ENCODE results near the gene PLA2G6.
"Not testable (repeated sequence)": the region's sequence is repeated elsewhere in the genome, so short reads cannot be mapped to it uniquely, and the experiment has no call there.

The PLA2G6 gene

DNA sequence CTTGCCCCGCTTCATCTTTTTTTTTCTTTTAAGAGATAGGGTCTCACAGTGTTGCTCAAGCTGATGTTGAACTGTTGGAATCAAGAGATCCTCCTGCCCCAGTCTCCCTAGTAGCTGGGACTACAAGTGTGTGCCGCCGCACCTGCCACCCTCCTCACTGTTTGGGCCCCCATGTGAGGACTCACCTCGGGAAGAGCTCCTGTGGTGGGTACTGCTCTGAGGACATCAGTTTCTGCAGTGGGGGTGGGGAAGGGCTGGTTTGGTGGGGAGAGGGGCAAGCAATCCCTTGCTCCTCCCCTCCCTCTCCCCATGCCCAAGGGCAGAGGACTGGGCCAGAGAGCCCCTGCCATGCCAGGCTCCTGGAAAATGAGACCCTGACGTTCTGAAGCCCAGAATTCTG, 96.1 kb downstream of the PLA2G6 start:
- DNase-seq (ENCODE audit: low spot score), result no peak

DNA sequence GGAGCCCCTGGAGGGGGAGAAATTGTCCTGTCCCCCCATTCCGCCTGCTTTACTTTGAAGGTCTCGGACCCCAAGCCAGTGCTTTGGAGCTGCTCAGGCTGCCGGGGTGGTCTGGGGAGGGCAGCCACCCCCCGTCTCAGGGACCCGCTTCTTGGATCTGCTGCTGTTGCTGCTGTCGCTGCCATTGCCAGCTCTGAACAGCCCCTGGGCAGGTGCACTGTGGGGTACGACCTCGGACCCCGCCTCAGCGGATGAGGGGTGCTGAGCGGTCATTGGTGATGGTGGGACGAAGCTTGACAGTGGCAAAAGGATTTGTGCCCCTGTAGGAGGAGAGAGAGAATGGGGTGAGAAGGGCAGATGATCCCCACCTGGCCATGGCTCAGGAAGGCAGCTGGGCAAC, 96.6 kb downstream of the PLA2G6 start:
- DNase-seq (ENCODE audit: low spot score), result no peak

DNA sequence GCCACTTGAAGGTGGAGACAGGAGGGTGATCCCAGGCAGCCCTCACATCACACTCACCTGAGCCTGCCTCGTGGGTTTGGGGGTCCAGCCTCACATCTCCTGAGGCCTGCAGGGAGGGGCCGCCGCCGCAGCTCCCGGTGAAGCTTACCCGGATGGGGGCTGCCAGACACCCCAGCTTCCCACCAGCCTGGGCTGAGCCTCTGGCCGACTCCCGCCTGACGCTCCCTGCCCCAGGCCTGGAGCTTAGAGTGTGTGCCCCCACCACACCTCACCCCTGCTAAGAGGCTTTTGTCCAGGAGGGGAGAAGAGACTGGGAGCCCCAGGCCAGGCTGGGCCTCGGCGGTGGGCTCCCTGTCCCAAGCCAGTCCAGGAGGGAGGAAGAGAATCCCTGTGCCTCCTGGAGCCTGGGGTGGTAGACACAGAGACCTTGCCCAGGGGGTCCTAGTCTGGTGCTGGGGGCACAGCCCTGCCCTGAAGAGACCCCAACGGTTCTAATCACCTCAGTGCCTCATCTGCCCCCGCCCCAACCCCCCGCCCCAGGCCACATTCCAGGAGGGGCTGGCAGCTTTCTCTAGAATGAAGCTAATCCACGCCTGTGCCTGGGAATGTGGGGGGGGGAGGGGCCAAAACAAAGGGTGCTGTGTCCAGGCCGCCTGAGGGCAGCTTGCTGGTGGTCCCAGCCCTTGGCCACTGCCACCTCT, 97.5 kb downstream of the PLA2G6 start, which contains the start of gene SLC16A8:
SLC16A8 (minus strand) TSS at position 254 of the 701 bp plus-strand sequence. CDS start 1,311 bp downstream, outside the sequence.
- DNase-seq (ENCODE audit: low spot score), result no peak

DNA sequence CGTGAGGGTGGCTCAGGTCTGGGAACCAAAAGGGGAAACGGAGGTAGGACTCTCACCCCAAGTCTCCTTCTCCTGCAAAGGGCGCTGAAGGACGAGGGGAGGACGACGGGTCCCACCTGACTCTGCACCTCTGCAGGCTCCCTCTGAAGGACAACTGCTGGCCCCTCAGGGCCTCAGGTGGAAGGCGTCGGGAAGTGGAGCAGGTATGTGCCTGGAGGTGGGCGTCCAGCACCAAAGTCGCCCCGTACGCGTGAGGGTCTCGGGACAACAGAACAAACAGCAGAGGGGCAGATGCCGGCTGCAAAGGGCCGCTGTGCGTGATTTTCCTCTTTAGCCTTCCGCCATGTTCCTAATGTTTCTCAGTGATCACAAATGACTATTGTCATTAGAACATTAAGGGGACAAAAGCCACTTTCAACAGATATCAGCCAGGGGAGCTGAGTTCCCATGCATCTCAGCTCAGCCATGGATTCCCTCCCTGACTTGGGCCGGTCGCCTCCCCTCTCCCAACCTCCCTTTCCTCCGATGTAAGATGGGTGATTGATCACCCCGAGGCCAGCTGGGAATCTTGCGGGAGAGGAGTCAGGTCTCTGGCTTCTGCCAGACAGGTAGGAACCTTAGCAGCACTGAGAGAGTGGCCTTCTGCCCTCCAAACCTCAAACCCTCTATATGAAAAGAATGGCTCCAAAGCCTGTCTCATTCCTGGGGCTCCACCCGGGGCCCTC, 98.5 kb downstream of the PLA2G6 start:
- DNase-seq (ENCODE audit: low spot score), result no peak

DNA sequence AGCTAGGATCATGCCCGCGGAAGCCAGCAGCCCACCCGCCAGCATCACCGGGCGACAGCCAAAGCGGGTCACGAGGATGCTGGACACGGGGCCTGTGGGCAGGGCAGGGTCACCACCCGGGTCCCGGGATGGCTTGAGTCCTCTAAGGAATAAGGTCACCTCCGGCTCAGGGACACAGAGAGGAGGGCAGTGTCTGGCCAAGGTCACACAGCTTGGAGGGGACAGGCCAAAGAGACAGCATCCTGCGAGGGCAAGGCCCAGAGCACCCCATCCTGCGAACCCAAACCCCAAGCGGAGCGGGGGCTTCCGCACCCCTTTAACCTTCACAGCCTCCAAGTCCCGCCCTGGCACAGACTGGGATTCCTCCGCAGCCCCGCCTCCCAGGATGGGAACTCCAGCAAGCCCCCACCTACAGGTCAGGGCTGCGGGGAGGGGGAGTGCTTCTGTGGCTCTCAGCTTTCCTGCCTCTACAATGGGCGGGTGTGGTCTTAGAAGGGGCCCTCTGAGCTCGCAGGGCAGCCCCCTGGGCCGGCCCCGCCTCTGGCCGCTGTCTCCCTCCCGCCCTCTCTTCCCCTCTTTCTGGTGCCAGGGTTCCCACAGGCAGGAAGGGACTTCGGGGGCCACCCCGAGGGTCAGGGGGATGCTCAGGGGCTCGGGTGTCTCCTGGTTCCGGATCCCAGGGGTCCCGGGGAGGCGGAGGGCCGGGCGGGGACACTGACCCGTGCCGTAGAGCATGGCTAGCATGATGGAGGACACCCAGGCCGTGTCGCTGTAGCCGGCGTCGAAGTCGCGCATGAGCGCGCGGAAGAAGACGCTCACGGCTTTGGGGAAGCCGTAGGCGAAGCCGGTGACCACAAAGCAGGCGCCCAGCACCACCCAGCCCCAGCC, 99.4 kb downstream of the PLA2G6 start:
- no peak for DNase-seq (ENCODE audit: low spot score)

DNA sequence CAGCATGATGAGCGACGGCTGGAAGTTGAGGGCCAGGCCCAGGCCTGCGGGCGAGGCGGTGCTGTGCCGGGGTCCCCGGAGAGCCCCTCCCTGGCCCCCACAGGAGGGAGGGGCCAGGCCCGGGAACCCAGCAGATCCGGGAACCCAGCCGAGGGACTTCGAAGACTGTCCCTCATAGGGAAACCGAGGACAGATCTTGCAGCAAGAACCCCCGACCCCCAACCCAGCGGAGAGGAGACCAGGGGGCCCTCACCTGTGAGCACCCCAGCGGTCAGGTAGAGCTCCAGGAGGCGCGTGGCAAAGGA, 100.0 kb downstream of the PLA2G6 start:
- no peak for DNase-seq (ENCODE audit: low spot score)

DNA sequence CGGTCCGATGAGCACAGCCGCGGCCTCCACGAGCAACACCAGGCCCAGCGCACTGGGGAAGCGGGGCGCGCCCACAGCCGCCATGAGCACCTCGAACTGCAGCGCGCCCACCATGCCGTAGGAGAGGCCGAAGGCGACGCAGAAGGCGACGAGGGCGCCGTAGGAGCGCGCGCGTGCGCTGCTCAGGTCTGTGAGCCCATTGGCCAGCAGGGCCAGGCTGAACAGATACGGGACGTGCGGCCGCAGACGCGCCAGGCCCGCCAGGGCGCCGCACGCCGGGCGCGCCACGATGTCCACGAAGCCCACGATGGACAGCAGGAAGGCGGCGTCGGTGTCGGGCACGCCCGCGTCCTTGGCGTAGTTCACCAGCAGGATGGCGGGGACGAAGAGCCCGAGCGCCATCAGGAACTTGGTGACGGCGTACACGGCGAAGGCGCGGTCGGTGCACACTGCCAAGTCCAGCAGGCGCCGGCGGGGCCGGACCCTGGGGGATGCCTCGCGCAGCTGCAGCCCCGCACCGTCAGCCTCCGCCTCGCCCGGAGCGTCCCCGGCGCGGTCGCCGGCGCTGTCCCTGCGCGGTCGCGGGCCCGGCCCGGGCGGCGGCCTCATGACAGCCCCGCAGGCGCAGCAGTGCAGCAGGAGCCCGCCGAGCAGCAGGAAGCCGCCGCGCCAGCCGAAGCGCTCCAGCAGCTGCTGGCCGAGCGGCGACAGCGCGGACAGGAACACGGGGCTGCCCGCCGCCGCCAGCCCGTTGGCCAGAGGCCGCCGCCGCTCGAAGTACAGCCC, 100.6 kb downstream of the PLA2G6 start:
- no peak for DNase-seq (ENCODE audit: low spot score)

DNA sequence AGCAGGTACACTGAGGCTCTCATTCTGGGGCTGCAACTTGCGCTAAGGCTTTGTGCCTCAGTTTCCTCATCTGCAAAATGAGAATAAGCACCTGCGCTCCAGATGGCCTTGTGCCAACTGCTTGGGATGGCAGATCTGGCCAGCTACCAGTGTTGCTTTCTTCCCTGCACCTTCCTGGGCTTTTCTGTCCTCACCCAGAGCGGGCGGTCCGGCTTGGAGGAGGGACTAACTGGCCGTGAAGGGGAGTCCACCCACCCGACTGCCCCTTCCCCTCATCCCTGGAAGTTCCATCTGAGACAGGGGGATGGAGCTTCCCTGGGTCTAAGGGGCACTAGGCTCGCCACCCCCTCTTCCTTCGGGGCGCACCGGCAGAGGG, 101.2 kb downstream of the PLA2G6 start:
- DNase-seq (ENCODE audit: low spot score), result no peak

DNA sequence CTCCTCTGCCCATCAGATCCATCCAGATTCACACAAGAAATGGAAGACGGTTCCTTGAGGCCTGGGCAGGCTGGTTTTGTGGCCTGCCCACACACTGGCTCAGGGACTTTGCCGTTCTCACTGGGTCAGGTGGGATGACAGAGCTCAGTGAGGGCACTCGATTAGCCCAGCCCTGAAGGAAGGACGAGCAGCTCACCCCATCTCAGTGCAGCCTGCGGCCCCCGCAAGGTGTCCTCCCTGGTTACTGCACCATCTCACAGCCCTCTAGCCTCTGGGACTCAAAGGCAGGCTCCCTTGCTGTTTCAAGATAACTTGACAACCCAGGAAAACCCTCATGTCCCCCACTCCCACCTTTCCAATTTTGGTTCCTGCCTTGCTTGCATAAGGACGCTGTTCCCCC, 101.8 kb downstream of the PLA2G6 start:
- DNase-seq (ENCODE audit: low spot score), result no peak

DNA sequence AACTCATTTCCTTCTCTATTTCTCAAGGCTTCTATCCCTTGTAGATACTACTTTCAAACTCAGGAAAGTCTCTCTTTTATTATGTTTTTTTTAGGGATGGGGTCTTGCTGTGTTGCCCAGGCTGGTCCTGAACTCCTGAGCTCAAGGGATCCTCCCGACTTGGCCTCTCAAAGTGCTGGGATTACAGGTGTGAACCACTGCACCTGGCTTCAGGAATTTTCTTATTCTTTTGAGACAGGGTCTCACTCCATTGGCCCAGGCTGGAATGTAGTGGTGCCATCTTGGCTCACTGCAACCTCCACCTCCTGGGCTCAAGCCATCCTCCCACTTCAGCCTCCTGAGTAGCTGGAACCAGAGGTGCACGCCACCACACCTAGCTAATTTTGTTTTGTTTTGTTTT, 102.4 kb downstream of the PLA2G6 start:
- DNase-seq (ENCODE audit: low spot score), result not testable (repeated sequence)

DNA sequence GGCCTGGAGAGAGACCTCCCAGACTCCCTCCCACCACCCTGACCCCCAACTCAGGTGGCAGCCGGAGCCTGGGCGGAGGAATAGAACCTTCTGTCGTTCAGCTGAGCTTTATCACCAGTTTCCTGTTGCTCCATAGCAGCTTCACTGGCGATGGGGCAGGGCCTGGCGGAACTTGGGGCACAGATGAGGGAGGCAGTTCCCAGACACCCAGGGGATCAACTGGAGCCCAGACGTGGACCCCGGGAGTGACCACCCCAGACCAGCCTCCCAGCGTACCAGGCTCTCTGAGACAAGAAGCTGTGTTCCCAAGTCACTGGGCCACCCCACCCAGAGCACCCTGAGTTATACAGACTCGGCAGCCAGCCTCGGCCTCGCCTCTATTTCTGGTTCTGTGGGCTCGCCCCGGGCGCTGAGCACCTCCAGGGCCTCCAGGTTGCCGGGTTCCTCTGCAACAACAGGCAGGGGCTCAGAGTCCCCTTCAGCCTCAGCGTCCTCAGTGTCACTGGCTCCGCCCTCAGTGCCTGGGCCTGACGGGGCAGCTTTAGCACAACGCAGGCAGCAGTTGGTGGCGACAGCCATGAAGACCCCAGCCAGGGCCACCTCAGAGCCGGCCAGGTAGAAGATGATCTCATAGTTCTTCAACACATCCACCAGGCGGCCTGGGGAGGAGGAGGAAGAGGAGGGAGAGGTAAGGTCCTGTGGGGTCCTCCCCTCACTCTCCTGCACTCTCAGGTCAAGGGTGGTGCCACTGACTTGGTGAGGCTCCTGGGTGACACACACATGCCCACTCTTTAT, 103.4 kb downstream of the PLA2G6 start:
- DNase-seq (ENCODE audit: low spot score), result no peak

DNA sequence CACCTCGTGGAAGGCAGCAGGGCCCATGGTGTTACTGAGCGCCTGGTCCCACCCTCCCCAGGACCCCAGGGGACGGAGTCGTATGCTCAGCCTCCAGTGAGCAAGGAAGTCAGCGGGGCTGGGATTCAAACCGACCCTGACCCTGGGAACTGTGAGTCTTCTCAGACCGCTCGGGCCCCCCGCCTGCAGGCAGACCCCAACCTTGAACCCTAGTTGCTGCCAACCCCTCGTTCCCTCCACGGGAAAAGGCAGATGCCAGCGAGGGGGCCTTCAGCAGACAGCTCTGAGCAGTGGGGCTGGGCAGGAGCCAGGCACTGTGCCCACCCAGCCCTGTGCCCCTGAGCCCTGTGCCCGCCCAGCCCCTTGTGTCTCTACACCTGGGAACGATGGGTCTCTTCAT, 104.0 kb downstream of the PLA2G6 start:
- DNase-seq (ENCODE audit: low spot score), result no peak

DNA sequence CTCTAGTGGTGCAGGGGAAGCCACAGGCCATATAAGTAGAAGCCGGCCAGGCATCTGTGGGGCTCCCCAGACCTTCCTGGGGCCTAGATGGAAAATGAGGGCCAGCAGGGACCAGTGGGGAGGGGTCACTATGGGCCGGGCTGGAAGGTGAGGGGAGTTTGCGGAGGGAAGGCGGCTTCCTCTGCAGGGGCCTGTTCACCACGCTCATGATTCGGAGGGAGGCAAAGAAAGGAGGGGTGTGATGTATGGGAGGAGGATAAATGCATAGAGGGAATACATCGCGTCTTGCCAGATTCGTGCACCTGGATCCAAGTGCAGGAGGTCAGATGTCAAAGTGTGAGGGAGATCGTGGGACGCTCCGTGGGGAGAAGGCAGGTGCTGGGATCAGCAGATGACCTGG, 104.5 kb downstream of the PLA2G6 start:
- DNase-seq (ENCODE audit: low spot score), result no peak

DNA sequence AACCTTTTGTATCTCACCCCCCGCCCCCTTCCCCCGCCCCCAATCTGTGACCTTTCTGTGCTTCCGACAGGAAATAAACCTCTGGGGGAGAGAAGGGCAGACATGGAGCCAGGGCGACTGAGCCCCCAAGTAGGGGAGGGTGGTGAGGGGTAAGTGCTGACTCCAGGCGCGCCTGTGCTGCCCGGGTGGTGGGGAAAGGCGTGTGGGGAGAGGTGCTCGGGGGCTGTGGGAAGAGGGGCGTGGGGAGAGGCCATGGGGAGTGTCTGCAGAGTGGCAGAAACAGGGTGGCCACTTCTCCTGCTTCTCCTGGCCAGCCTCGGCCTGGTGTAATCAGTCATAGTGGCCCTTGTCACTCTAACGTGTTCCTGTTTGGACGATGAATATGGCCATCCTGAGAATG, 105.7 kb downstream of the PLA2G6 start:
- DNase-seq (ENCODE audit: low spot score), result no peak

DNA sequence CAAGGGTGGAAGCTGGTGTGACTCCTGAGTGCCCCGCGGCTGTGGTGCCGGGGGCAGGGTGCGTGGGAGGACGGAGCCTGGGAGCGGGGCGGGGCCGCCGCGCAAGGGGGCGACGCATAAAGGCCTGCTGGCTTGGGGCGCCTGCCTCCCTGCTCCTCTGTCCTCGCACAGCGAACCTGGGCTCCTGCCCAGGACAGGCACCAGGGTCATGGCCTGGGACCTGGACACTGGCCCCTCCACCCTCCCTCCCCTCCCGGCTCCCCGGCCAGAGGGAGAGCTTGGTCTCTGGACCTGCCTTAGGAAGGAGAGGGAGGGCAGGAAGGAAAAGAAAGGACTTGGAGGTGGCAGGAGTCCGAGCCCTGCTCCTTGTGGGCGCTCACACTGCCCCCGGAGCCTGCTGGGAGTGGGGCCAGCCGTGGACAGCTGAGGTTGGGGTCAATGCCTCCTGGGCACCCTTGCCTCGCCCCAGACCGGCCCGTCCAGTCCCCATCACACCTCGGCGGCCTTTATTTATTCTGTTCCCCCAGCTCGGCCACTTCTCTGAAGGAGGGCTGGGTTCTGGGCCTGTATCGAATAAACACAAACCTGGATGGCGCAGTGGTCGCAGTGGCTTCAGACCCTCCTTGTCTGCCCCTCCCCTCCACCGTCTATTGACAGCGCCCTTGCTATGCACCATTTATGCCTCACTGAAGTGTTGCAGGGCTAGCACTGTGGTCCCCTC, 106.4 kb downstream of the PLA2G6 start:
- DNase-seq (ENCODE audit: low spot score), result no peak

DNA sequence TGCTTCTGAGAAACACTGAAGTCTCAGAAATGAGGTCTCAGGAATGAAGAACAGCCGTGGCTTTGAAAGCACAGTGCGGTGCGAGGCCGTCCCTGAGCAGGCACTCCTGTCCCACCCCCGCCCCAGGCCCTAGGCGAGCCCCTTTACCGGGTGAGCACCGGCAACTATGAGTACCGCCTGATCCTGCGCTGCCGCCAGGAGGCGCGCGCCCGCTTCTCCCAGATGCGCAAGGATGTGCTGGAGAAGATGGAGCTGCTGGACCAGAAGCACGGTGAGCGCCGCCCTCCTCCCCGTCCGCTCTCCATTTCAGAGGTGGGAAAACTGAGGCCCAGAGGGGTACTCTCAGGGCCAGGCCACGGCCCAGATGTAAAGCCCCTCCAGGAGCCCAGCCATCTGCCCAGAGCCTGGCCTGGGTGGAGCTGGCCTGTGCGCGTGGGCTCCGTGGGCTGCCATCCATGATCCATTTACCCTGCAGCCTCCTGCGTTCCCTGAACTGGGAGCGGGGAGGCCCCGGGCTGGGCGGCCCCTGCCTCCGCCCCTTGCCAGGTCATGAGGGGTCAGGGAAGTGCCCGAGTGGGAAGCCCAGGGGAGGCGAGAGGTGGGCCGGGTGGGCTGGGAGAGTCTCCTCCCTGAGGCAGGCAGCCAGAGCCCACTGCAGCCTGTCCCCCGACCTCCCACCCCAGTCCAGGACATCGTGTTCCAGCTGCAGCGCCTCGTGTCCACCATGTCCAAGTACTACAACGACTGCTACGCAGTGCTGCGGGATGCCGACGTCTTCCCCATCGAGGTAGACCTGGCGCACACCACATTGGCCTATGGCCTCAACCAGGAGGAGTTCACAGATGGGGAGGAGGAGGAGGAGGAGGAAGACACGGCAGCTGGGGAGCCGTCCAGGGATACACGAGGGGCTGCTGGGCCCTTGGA, 107.2 kb downstream of the PLA2G6 start:
- no peak for DNase-seq (ENCODE audit: low spot score)

DNA sequence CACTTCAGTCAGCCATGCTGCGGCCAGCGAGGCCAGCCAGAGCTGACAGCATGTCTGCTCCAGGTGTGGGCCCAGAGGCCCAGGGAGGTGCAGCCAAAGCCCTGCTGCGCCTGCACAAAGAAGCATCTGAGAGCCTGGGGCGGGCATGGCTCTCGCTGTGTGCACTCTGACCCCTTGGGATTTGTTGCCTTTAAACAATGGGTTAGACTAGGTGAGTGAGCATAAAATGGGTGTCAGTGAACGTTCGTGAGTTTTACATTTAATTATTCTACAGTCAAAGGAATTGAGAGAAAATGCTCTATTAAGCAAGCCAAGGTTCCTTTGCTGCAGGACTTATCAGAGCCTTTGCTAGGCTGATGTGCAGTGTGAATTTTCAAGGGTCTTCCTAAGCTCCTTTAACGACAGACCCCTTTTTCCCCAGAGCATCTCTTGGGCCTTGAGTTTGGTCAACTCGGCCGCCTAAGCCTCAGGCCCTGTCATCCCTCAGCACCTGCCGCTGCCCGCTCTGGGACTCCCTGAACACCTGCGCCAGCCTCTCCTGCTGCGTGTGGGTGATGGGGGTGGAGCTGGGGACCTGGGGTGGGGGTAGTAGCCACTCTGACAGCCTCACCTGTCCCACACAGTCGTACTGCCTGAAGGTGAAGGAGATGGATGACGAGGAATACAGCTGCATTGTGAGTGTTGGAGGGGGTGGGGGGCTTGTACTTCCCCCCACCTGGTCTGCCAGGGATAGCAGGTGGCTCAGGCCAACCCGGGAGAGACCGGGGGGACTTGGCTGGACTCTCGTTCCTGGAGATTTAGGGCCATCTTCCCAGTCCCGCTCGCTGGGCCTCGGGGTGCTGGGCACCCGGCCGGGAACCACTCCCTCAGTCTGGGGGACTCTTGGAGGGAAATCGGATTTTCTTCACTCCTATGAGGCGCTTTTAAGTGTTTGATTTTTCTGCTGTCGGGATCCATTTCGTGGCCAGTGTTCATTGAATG, 108.2 kb downstream of the PLA2G6 start:
- DNase-seq (ENCODE audit: low spot score), result no peak

All from HuH-7.5 (cell line).